PC-9 (cell line): Measurements from ENCODE around the gene SPINT2. TPM values are rescaled to one million over a fixed set of nuclear protein-coding genes. Genes with fewer than 3 reads are reported as not detected.

Source experiments
- BruUV-seq: library from RNA; stranded (reverse); fragments of 400-500 nt; replicated peaks from 2 replicates; lab custom pipeline; 2021; lab: Mats Ljungman, UMichigan
- CTCF ChIA-PET: fragments of 300-600 bp; sonication (Branson Sonifier 250); formaldehyde crosslinking; loops from one replicate; lab custom pipeline; 2022; ENCODE audit warnings: antibody characterized with exemption; lab: Charles Lee
- POLR2A ChIA-PET: fragments of 300-600 bp; sonication (Branson Sonifier 250); formaldehyde crosslinking; loops from one replicate; lab custom pipeline; 2022; ENCODE audit warnings: antibody characterized with exemption; ENCODE audit not compliant: unreplicated experiment; lab: Charles Lee
- DNase-seq, 2 experiments: peaks; one replicate each; pipeline versions ENCODE4 v3.0.0 to v3.0.0-alpha.2; 2015 to 2022; ENCODE audit warnings: mixed read lengths in 1 of 2
- H2AFZ ChIP-seq: fragments of 200-600 bp; sonication (generic); 2 replicates; pipeline ENCODE4 v1.8.1; 2017; ENCODE audit warnings: antibody characterized with exemption
- H3F3A ChIP-seq: fragments of 200-600 bp; sonication (generic); 2 replicates; pipeline ENCODE4 v1.8.1; 2017; ENCODE audit warnings: antibody characterized with exemption, mild to moderate bottlenecking, low read depth; ENCODE audit not compliant: insufficient read depth
- H3K27ac ChIP-seq: fragments of 200-600 bp; sonication (generic); 2 replicates; pipeline ENCODE4 v1.6.1; 2016; ENCODE audit warnings: mixed run types
- H3K27me3 ChIP-seq: fragments of 200-600 bp; sonication (generic); 2 replicates; pipeline ENCODE4 v1.6.1; 2016; ENCODE audit warnings: low read depth, mixed run types; ENCODE audit not compliant: insufficient read depth
- H3K36me3 ChIP-seq: fragments of 200-600 bp; sonication (generic); 2 replicates; pipeline ENCODE4 v1.6.1; 2016; ENCODE audit warnings: low read depth, mixed run types
- H3K4me1 ChIP-seq: fragments of 200-600 bp; sonication (generic); replicated peaks from 2 replicates; pipeline ENCODE4 v1.6.1; 2016; ENCODE audit warnings: mixed run types; ENCODE audit not compliant: insufficient read depth
- H3K4me2 ChIP-seq: fragments of 200-600 bp; sonication (generic); 2 replicates; pipeline ENCODE4 v1.6.1; 2017; ENCODE audit warnings: mixed run types
- H3K4me3 ChIP-seq: fragments of 200-600 bp; sonication (generic); 2 replicates; pipeline ENCODE4 v1.6.1; 2016; ENCODE audit warnings: mixed run types
- H3K79me2 ChIP-seq: fragments of 200-600 bp; sonication (generic); 2 replicates; pipeline ENCODE4 v1.6.1; 2017; ENCODE audit warnings: low read depth, mixed run types
- H3K9me2 ChIP-seq: fragments of 200-600 bp; sonication (generic); 2 replicates; pipeline ENCODE4 v1.8.1; 2017; ENCODE audit warnings: mild to moderate bottlenecking; ENCODE audit not compliant: insufficient read depth
- H3K9me3 ChIP-seq: fragments of 200-600 bp; sonication (generic); 2 replicates; pipeline ENCODE4 v1.8.1; 2016; ENCODE audit warnings: low read depth; ENCODE audit not compliant: insufficient read depth
- H4K20me1 ChIP-seq: fragments of 200-600 bp; sonication (generic); 2 replicates; pipeline ENCODE4 v1.8.1; 2017; ENCODE audit not compliant: insufficient read depth
- EZH2 ChIP-seq: fragments of 200-600 bp; sonication (generic); IDR thresholded peaks from 2 replicates; pipeline ENCODE4 v1.8.0; 2017; ENCODE audit warnings: antibody characterized with exemption, low read depth
- intact Hi-C: fragments of 100-400 bp; cut with micrococcal nuclease; formaldehyde crosslinking; loops from one replicate; pipeline ENCODE4 v1.10.0; 2022; ENCODE audit not compliant: unreplicated experiment
- total RNA-seq: library from RNA; stranded (reverse); gene quantifications from 2 replicates; pipeline ENCODE4 v1.2.3, GENCODE V29; 2021
- TF ChIP-seq, protein P1 (sequence below): fragments of 200-600 bp; sonication (generic); conservative IDR thresholded peaks from 2 replicates; pipeline ENCODE4 v1.6.1; 2017; ENCODE audit warnings: mixed run types, antibody characterized with exemption, mild to moderate bottlenecking, moderate library complexity

SPINT2 gene
- total RNA-seq, 1 experiment from 2014 or later = 1,019 TPM

DNA sequence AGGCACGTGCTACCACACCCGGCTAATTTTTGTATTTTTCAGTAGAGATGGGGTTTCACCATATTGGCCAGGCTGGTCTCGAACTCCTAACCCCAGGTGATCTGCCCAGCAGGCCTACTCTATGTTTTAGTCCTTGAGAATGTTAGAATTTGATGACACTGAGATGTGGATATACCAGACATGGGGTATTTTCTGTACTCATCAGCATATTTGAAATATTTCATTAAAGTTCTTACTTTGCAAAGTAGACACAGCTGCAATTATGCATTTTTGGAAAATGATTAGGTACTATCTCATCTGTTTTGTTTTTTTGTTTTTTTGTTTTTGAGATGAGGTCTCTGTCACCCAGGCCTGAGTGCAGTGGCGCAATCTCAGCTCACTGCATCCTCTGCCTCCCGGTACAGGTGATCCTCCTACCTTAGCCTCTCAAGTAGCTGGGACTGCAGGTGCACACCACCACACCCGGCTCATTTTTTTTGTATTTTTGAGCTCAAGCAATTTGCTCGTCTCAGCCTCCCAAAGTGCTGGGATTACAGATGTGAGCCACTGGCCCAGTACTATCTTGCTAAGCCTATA lies 12.7 kb downstream of the SPINT2 start:
- Histone ChIP-seq H3K27ac (peak overlapping the region; percentile 75), H3K9me3 (no peaks in the 10 kb centered on the region), H3K36me3 (peaks cover 34% of the 10 kb centered on the region), H4K20me1 (peaks cover 99% of the 10 kb centered on the region), H3K9me2 (no peaks in the 10 kb centered on the region), H3F3A (peaks cover 82% of the 10 kb centered on the region), H3K4me2 (peak overlapping the region; percentile 77), H3K27me3 (no peaks in the 10 kb centered on the region), H3K79me2 (peaks cover 98% of the 10 kb centered on the region), H2AFZ (no peak overlapping the region), H3K4me1 (peaks cover 66% of the 10 kb centered on the region), H3K4me3 (no peak overlapping the region)
- TF ChIP-seq, protein P1, sequence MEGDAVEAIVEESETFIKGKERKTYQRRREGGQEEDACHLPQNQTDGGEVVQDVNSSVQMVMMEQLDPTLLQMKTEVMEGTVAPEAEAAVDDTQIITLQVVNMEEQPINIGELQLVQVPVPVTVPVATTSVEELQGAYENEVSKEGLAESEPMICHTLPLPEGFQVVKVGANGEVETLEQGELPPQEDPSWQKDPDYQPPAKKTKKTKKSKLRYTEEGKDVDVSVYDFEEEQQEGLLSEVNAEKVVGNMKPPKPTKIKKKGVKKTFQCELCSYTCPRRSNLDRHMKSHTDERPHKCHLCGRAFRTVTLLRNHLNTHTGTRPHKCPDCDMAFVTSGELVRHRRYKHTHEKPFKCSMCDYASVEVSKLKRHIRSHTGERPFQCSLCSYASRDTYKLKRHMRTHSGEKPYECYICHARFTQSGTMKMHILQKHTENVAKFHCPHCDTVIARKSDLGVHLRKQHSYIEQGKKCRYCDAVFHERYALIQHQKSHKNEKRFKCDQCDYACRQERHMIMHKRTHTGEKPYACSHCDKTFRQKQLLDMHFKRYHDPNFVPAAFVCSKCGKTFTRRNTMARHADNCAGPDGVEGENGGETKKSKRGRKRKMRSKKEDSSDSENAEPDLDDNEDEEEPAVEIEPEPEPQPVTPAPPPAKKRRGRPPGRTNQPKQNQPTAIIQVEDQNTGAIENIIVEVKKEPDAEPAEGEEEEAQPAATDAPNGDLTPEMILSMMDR = no peak
- TF ChIP-seq EZH2 = no peak
- no TSS peak for BruUV-seq
- DNase-seq = no peak
- ChIA-PET POLR2A (interaction anchor here (0.6 to 1.0 kb wide), 4 partner anchors 9 to 27 kb away, joined by 3 to 7 read pairs (median 4); no protein-coding TSS in a partner anchor), CTCF (no interaction called here)
- intact Hi-C loops = loop anchor here (1.0 kb wide), 2 partner anchors 11 to 13 kb away; no protein-coding TSS in a partner anchor

DNA sequence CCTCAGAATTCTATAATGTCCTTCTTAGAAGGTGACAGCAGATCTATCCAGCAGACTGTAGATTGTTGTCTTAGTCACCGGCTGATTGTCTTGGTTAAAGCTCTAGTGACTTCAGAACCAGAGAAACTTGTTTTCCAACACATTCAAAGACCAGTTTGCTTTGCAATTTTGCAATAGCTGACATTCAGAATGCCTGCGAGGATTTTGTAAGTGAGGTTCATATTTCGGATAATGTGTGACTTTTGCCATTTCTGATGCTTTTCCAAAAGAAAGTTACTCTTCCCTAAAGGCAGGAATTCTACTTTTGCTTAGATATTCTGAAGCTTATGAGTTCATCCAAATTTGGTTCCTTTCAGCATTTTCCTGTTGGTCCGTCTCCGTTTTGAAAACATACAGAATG lies 13.2 kb downstream of the SPINT2 start:
- ChIA-PET CTCF (no interaction called here), POLR2A (interaction anchor here (0.5 to 1.0 kb wide), 6 partner anchors 8 to 498 kb away, joined by 3 to 24 read pairs (median 5); partner anchors contain the start of gene ZNF573)
- peak overlapping the region; percentile 75 for H3K27ac ChIP-seq
- peaks cover 85% of the 10 kb centered on the region for H3F3A ChIP-seq
- no peak overlapping the region for H2AFZ ChIP-seq
- peaks cover 99% of the 10 kb centered on the region for H4K20me1 ChIP-seq
- H3K79me2 ChIP-seq = peaks cover 98% of the 10 kb centered on the region
- H3K9me2 ChIP-seq = no peaks in the 10 kb centered on the region
- H3K36me3 ChIP-seq = peaks cover 39% of the 10 kb centered on the region
- TF ChIP-seq, protein P1 = no peak
- TF ChIP-seq EZH2 = no peak
- H3K9me3 ChIP-seq = no peaks in the 10 kb centered on the region
- peak overlapping the region; percentile 39 for H3K4me3 ChIP-seq
- H3K4me2 ChIP-seq = peak overlapping the region; percentile 77
- peaks cover 66% of the 10 kb centered on the region for H3K4me1 ChIP-seq
- intact Hi-C loops = loop anchor here (1.0 kb wide), 2 partner anchors 11 to 13 kb away; no protein-coding TSS in a partner anchor
- no TSS peak for BruUV-seq
- H3K27me3 ChIP-seq = no peaks in the 10 kb centered on the region
- peak; percentile 25 to 94 for DNase-seq

DNA sequence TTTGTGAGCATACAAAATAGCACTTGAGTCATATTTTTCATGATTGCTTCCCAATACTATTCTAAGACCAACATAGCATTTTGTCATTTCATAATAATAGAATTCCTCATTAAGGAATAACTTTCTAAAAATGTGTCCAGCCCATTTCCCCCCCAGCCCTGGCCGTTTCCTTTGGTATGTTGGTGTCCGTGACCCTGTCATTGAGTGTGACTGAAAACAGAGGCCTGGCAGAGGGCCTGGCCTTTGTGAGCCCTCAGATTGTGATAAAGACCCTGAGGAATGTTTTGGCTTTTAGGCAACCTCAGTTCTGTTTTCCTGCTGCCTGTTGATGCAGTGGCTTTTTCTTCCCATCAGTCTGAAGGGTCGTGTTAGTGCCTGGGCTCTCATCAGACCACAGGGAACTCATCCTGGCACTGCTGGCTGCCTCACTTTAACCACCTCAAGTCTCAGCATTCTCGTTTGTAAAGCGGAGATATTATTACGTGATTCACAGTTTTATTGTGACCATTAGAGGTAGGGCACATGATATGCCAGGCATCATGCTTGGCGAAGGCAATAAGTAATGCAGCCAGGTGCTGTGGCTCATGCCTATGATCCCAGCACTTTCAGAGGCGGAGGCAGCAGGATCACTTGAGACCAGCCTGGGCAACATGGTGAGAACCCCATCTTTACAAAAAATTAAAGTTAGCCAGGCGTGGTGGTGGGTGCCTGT lies 13.8 kb downstream of the SPINT2 start:
- POLR2A ChIA-PET = interaction anchor here (0.5 to 1.0 kb wide), 6 partner anchors 9 to 499 kb away, joined by 3 to 24 read pairs (median 4); partner anchors contain the start of gene ZNF573
- Histone ChIP-seq H4K20me1 (peaks cover 99% of the 10 kb centered on the region), H3K36me3 (peaks cover 44% of the 10 kb centered on the region), H3K4me3 (peak overlapping the region; percentile 39), H3K9me2 (no peaks in the 10 kb centered on the region), H3K79me2 (peaks cover 98% of the 10 kb centered on the region), H3K27ac (peak overlapping the region; percentile 75), H3K27me3 (no peaks in the 10 kb centered on the region), H2AFZ (no peak overlapping the region), H3K4me2 (peak overlapping the region; percentile 77), H3K9me3 (no peaks in the 10 kb centered on the region), H3K4me1 (peaks cover 64% of the 10 kb centered on the region), H3F3A (peaks cover 85% of the 10 kb centered on the region)
- DNase-seq = peak; percentile 38 to 78
- no peak for TF ChIP-seq EZH2
- BruUV-seq = no TSS peak
- CTCF ChIA-PET = no interaction called here
- intact Hi-C loops = loop anchor here (1.0 kb wide), 2 partner anchors 12 kb away; no protein-coding TSS in a partner anchor
